ENCODE data around the gene NABP2. TPM values are rescaled to one million over a fixed set of nuclear protein-coding genes. Genes with fewer than 3 reads are reported as not detected.

NABP2 gene
- total and polyA plus RNA-seq, 10 donors = 13.4 to 24.6 (median 19.3) TPM

- DNase-seq = no peak
- H3K36me3 ChIP-seq = peaks cover 4 to 100% (median 98%) of the 10 kb centered on the region in 6 donors
- no peaks in the 10 kb centered on the region for H3K4me1 ChIP-seq
- no peak for TF ChIP-seq POLR2A (IDR thresholded peaks at IDR 0.05)
- no peak for TF ChIP-seq CTCF (IDR thresholded peaks at IDR 0.05 in 8 of 11, conservative IDR thresholded peaks at IDR 0.05 in 3 of 11)
- no peak for TF ChIP-seq POLR2AphosphoS5 (IDR thresholded peaks at IDR 0.05)
- H3K27me3 ChIP-seq (replicated peaks in 1 of 7) = no peaks in the 10 kb centered on the region
- WGBS, 5 donors = 94 to 98% (median 96%) methylated on average over 3 of the region's 3 CpGs
- intact Hi-C loops (cut with DNase I; ENCODE audit: low total_unique reads) = no loop called here
- H3K9me3 ChIP-seq = no peaks in the 10 kb centered on the region
- no peak overlapping the region for H3K4me3 ChIP-seq
- no peak overlapping the region for H3K27ac ChIP-seq
These were observed 54.8 kb downstream of the NABP2 start for GRCh38 chr12:56278905-56279304.

Other genes starting within 250 kb of the NABP2 start
- 10 to 100 TPM; 13.1 to 29.1 (median 19.8) TPM for gene SUOX, start 227.1 kb upstream of the NABP2 start, total RNA-seq
- gene SUOX, start 227.1 kb upstream of the NABP2 start, polyA plus RNA-seq = 1 to 10 TPM; 6.0 to 8.1 (median 6.1) TPM
- gene IKZF4, start 203.3 kb upstream of the NABP2 start, total RNA-seq = 1 to 10 TPM; 3.1 to 9.3 (median 6.2) TPM
- 1 to 10 TPM in 2 of 3 donors, under 1 TPM in 1; 0.80 to 1.6 (median 1.4) TPM for gene IKZF4, start 203.3 kb upstream of the NABP2 start, polyA plus RNA-seq
- 100 to 1,000 TPM in 3 of 7 donors, 10 to 100 TPM in 4; 15.3 to 674 (median 76.8) TPM for gene RPS26, start 182.4 kb upstream of the NABP2 start, total RNA-seq
- 1,000 to 10,000 TPM; 1,592 to 2,958 (median 1,751) TPM for gene RPS26, start 182.4 kb upstream of the NABP2 start, polyA plus RNA-seq
- 1 to 10 TPM in 1 of 7 donors, under 1 TPM in 3, not detected in 3; 0.47 to 1.4 (median 0.72) TPM for gene ERBB3, start 144.2 kb upstream of the NABP2 start, total RNA-seq
- gene ERBB3, start 144.2 kb upstream of the NABP2 start, polyA plus RNA-seq = 1 to 10 TPM in 1 of 3 donors, under 1 TPM in 2; 0.17 to 2.0 (median 0.23) TPM
- 10 to 100 TPM; 70.5 to 92.8 (median 78.0) TPM for gene PA2G4, start 119.8 kb upstream of the NABP2 start, total RNA-seq
- gene PA2G4, start 119.8 kb upstream of the NABP2 start, polyA plus RNA-seq = 10 to 100 TPM; 52.8 to 74.1 (median 71.0) TPM
- gene RPL41, start 107.7 kb upstream of the NABP2 start, total RNA-seq = 1,000 to 10,000 TPM; 2,138 to 3,021 (median 2,534) TPM
- 1,000 to 10,000 TPM; 7,053 to 9,352 (median 7,491) TPM for gene RPL41, start 107.7 kb upstream of the NABP2 start, polyA plus RNA-seq
- 10 to 100 TPM in 4 of 7 donors, 1 to 10 TPM in 3; 7.4 to 13.6 (median 10.5) TPM for gene ZC3H10, start 106.1 kb upstream of the NABP2 start, total RNA-seq
- gene ZC3H10, start 106.1 kb upstream of the NABP2 start, polyA plus RNA-seq = 1 to 10 TPM; 1.5 to 4.0 (median 2.5) TPM
- 100 to 1,000 TPM in 6 of 7 donors, 10 to 100 TPM in 1; 89.0 to 112 (median 107) TPM for gene ESYT1, start 96.1 kb upstream of the NABP2 start, total RNA-seq
- 10 to 100 TPM; 20.2 to 39.8 (median 33.2) TPM for gene ESYT1, start 96.1 kb upstream of the NABP2 start, polyA plus RNA-seq
- gene MYL6B, start 71.8 kb upstream of the NABP2 start, total RNA-seq = 100 to 1,000 TPM in 1 of 7 donors, 10 to 100 TPM in 6; 17.1 to 101 (median 35.7) TPM
- gene MYL6B, start 71.8 kb upstream of the NABP2 start, polyA plus RNA-seq = 10 to 100 TPM; 50.1 to 69.1 (median 57.0) TPM
- 1,000 to 10,000 TPM; 1,063 to 1,656 (median 1,218) TPM for gene MYL6, start 66.0 kb upstream of the NABP2 start, total RNA-seq
- gene MYL6, start 66.0 kb upstream of the NABP2 start, polyA plus RNA-seq = 1,000 to 10,000 TPM; 1,480 to 3,098 (median 2,131) TPM
- 100 to 1,000 TPM in 4 of 7 donors, 10 to 100 TPM in 3; 73.7 to 121 (median 101) TPM for gene SMARCC2, start 34.9 kb upstream of the NABP2 start, total RNA-seq
- 10 to 100 TPM in 1 of 3 donors, 1 to 10 TPM in 2; 8.5 to 24.7 (median 9.4) TPM for gene SMARCC2, start 34.9 kb upstream of the NABP2 start, polyA plus RNA-seq
- 10 to 100 TPM; 38.5 to 56.1 (median 47.6) TPM for gene RNF41, start 2.4 kb upstream of the NABP2 start, total RNA-seq
- gene RNF41, start 2.4 kb upstream of the NABP2 start, polyA plus RNA-seq = 10 to 100 TPM; 13.2 to 21.0 (median 15.8) TPM
- gene SLC39A5, start 5.7 kb downstream of the NABP2 start, total RNA-seq = 1 to 10 TPM in 1 of 7 donors, under 1 TPM in 2, not detected in 4; 0.44 to 1.3 (median 0.92) TPM
- gene SLC39A5, start 5.7 kb downstream of the NABP2 start, polyA plus RNA-seq = under 1 TPM; 0.18 to 0.63 (median 0.22) TPM
- gene ANKRD52, start 34.0 kb downstream of the NABP2 start, total RNA-seq = 10 to 100 TPM; 16.6 to 35.2 (median 27.5) TPM
- gene ANKRD52, start 34.0 kb downstream of the NABP2 start, polyA plus RNA-seq = 1 to 10 TPM; 2.2 to 9.5 (median 2.8) TPM
- 10 to 100 TPM; 13.9 to 37.3 (median 19.6) TPM for gene COQ10A, start 42.6 kb downstream of the NABP2 start, total RNA-seq
- 10 to 100 TPM; 18.7 to 32.7 (median 21.9) TPM for gene COQ10A, start 42.6 kb downstream of the NABP2 start, polyA plus RNA-seq
- 100 to 1,000 TPM; 115 to 141 (median 132) TPM for gene CS, start 76.0 kb downstream of the NABP2 start, total RNA-seq
- 10 to 100 TPM; 35.6 to 45.8 (median 36.6) TPM for gene CS, start 76.0 kb downstream of the NABP2 start, polyA plus RNA-seq
- 10 to 100 TPM; 63.0 to 79.7 (median 71.9) TPM for gene CNPY2, start 91.6 kb downstream of the NABP2 start, total RNA-seq
- gene CNPY2, start 91.6 kb downstream of the NABP2 start, polyA plus RNA-seq = 10 to 100 TPM; 81.9 to 86.9 (median 86.7) TPM
- 100 to 1,000 TPM in 4 of 7 donors, 10 to 100 TPM in 3; 47.4 to 132 (median 100) TPM for gene PAN2, start 109.7 kb downstream of the NABP2 start, total RNA-seq
- gene PAN2, start 109.7 kb downstream of the NABP2 start, polyA plus RNA-seq = 10 to 100 TPM; 34.8 to 56.5 (median 54.4) TPM
- 1 to 10 TPM; 1.1 to 4.5 (median 2.0) TPM for gene IL23A, start 114.5 kb downstream of the NABP2 start, total RNA-seq
- 1 to 10 TPM; 1.8 to 4.0 (median 3.6) TPM for gene IL23A, start 114.5 kb downstream of the NABP2 start, polyA plus RNA-seq
- gene STAT2, start 135.8 kb downstream of the NABP2 start, total RNA-seq = 100 to 1,000 TPM; 219 to 262 (median 233) TPM
- gene STAT2, start 135.8 kb downstream of the NABP2 start, polyA plus RNA-seq = 10 to 100 TPM; 41.5 to 89.7 (median 71.7) TPM
- not detected for gene APOF, start 138.5 kb downstream of the NABP2 start, total RNA-seq
- not detected for gene APOF, start 138.5 kb downstream of the NABP2 start, polyA plus RNA-seq
- 10 to 100 TPM in 6 of 7 donors, 1 to 10 TPM in 1; 9.9 to 17.7 (median 13.3) TPM for gene TIMELESS, start 225.1 kb downstream of the NABP2 start, total RNA-seq
- gene TIMELESS, start 225.1 kb downstream of the NABP2 start, polyA plus RNA-seq = 10 to 100 TPM; 10.0 to 10.7 (median 10.5) TPM
- gene MIP, start 230.3 kb downstream of the NABP2 start, total RNA-seq = under 1 TPM in 1 of 7 donors, not detected in 6; 0.52 TPM
- gene MIP, start 230.3 kb downstream of the NABP2 start, polyA plus RNA-seq = under 1 TPM in 2 of 3 donors, not detected in 1; 0.07 to 0.14 TPM
- gene SPRYD4, start 244.2 kb downstream of the NABP2 start, total RNA-seq = 1 to 10 TPM; 2.8 to 4.9 (median 4.2) TPM
- 1 to 10 TPM; 1.4 to 2.5 (median 1.8) TPM for gene SPRYD4, start 244.2 kb downstream of the NABP2 start, polyA plus RNA-seq